Measurements from ENCODE around the gene SYNPR.

Gene SYNPR

GRCh38 chr3:63338351-63338750 lies 60.2 kb downstream of the SYNPR start (continued):
- TF ChIP-seq CREB5 (CRISPR knock-in tag; IDR thresholded peaks at IDR 0.05; ENCODE audit: low read depth): no peak

- peak; percentile 99 for ATAC-seq
- TF ChIP-seq ISL1 (CRISPR knock-in tag; IDR thresholded peaks at IDR 0.05): peak; percentile 93
- TF ChIP-seq ZNF70 (CRISPR knock-in tag; IDR thresholded peaks at IDR 0.05): no peak
- TF ChIP-seq, protein P1, sequence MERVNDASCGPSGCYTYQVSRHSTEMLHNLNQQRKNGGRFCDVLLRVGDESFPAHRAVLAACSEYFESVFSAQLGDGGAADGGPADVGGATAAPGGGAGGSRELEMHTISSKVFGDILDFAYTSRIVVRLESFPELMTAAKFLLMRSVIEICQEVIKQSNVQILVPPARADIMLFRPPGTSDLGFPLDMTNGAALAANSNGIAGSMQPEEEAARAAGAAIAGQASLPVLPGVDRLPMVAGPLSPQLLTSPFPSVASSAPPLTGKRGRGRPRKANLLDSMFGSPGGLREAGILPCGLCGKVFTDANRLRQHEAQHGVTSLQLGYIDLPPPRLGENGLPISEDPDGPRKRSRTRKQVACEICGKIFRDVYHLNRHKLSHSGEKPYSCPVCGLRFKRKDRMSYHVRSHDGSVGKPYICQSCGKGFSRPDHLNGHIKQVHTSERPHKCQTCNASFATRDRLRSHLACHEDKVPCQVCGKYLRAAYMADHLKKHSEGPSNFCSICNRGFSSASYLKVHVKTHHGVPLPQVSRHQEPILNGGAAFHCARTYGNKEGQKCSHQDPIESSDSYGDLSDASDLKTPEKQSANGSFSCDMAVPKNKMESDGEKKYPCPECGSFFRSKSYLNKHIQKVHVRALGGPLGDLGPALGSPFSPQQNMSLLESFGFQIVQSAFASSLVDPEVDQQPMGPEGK (CRISPR knock-in tag; IDR thresholded peaks at IDR 0.05; ENCODE audit: borderline replicate concordance): 0 out of 2 replicates have a peak, but pooled peaks have one; percentile 78
- no peak for TF ChIP-seq ESRRG (CRISPR knock-in tag; IDR thresholded peaks at IDR 0.05)
- TF ChIP-seq RARB (CRISPR knock-in tag; IDR thresholded peaks at IDR 0.05): 0 out of 2 replicates have a peak, but pooled peaks have one; percentile 18
- no peak for TF ChIP-seq OSR1 (CRISPR knock-in tag; IDR thresholded peaks at IDR 0.05)
- no peak for TF ChIP-seq ARNTL (CRISPR knock-in tag; IDR thresholded peaks at IDR 0.05; ENCODE audit: borderline replicate concordance, low read depth)
- 0 out of 2 replicates have a peak, but pooled peaks have one; percentile 51 for TF ChIP-seq ZC3H10 (CRISPR knock-in tag; IDR thresholded peaks at IDR 0.05)
- 0 out of 2 replicates have a peak, but pooled peaks have one; percentile 19 for TF ChIP-seq CSDC2 (CRISPR knock-in tag; IDR thresholded peaks at IDR 0.05)
- TF ChIP-seq CREB5 (CRISPR knock-in tag; IDR thresholded peaks at IDR 0.05; ENCODE audit: low read depth): peak; percentile 69
- no peak; the same call in 1 of the 2 replicates for TF ChIP-seq ZNF8 (CRISPR knock-in tag; IDR thresholded peaks at IDR 0.05)
- peak; percentile 97 for TF ChIP-seq TCF4 (CRISPR knock-in tag; IDR thresholded peaks at IDR 0.05; ENCODE audit: borderline replicate concordance)
- no peak for TF ChIP-seq GLIS3 (CRISPR knock-in tag; IDR thresholded peaks at IDR 0.05)
- TF ChIP-seq TOX (CRISPR knock-in tag; IDR thresholded peaks at IDR 0.05; ENCODE audit: borderline replicate concordance): peak; percentile 89; the same call in 1 of the 2 replicates
- no peak for TF ChIP-seq ZFP30 (CRISPR knock-in tag; IDR thresholded peaks at IDR 0.05)
- TF ChIP-seq ZNF565 (CRISPR knock-in tag; conservative IDR thresholded peaks at IDR 0.05; ENCODE audit: low read depth): no peak
- TF ChIP-seq ZFP3 (CRISPR knock-in tag; IDR thresholded peaks at IDR 0.05): peak; percentile 69
- no peak; the same call in 1 of the 2 replicates for TF ChIP-seq SNAI2 (CRISPR knock-in tag; IDR thresholded peaks at IDR 0.05)
- TF ChIP-seq, protein P2, sequence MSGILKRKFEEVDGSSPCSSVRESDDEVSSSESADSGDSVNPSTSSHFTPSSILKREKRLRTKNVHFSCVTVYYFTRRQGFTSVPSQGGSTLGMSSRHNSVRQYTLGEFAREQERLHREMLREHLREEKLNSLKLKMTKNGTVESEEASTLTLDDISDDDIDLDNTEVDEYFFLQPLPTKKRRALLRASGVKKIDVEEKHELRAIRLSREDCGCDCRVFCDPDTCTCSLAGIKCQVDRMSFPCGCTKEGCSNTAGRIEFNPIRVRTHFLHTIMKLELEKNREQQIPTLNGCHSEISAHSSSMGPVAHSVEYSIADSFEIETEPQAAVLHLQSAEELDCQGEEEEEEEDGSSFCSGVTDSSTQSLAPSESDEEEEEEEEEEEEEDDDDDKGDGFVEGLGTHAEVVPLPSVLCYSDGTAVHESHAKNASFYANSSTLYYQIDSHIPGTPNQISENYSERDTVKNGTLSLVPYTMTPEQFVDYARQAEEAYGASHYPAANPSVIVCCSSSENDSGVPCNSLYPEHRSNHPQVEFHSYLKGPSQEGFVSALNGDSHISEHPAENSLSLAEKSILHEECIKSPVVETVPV (CRISPR knock-in tag; IDR thresholded peaks at IDR 0.05): peak; percentile 89; the same call in 1 of the 2 replicates
- peak; percentile 79 for TF ChIP-seq TSHZ2 (CRISPR knock-in tag; IDR thresholded peaks at IDR 0.05)
- TF ChIP-seq, protein P3, sequence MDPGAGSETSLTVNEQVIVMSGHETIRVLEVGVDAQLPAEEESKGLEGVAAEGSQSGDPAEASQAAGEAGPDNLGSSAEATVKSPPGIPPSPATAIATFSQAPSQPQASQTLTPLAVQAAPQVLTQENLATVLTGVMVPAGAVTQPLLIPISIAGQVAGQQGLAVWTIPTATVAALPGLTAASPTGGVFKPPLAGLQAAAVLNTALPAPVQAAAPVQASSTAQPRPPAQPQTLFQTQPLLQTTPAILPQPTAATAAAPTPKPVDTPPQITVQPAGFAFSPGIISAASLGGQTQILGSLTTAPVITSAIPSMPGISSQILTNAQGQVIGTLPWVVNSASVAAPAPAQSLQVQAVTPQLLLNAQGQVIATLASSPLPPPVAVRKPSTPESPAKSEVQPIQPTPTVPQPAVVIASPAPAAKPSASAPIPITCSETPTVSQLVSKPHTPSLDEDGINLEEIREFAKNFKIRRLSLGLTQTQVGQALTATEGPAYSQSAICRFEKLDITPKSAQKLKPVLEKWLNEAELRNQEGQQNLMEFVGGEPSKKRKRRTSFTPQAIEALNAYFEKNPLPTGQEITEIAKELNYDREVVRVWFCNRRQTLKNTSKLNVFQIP (CRISPR knock-in tag; IDR thresholded peaks at IDR 0.05; ENCODE audit: borderline replicate concordance, low read depth): 0 out of 2 replicates have a peak, but pooled peaks have one; percentile 43
- TF ChIP-seq BACH2 (CRISPR knock-in tag; IDR thresholded peaks at IDR 0.05; ENCODE audit: borderline replicate concordance): peak; percentile 43; the same call in 1 of the 2 replicates
- no peak for TF ChIP-seq PPARA (CRISPR knock-in tag; IDR thresholded peaks at IDR 0.05; ENCODE audit: borderline replicate concordance)
These were observed 65.6 kb downstream of the SYNPR start for GRCh38 chr3:63343674-63344073.

All from SK-N-SH treated with all-trans-retinoic acid at 6 μM for 48 hours (cell line).